GM23248 (cell line): Measurements from ENCODE around the gene MRPS5. TPM values are rescaled to one million over a fixed set of nuclear protein-coding genes. Genes with fewer than 3 reads are reported as not detected.

Experiments used
- DNase-seq: peaks from one replicate; pipeline ENCODE4 v3.0.0-alpha.2; 2015
- H2AFZ ChIP-seq: fragments of 200-600 bp; sonication (generic); 2 replicates; pipeline ENCODE4 v1.6.1; 2016; ENCODE audit warnings: antibody characterized with exemption
- H3F3A ChIP-seq: fragments of 200-600 bp; sonication (generic); 2 replicates; pipeline ENCODE4 v1.6.1; 2016; ENCODE audit warnings: mild to moderate bottlenecking, antibody characterized with exemption, mixed run types; ENCODE audit not compliant: insufficient read depth
- H3K27ac ChIP-seq: fragments of 200-600 bp; sonication (generic); 2 replicates; pipeline ENCODE4 v1.5.1; 2016; ENCODE audit warnings: mild to moderate bottlenecking
- H3K27me3 ChIP-seq: fragments of 200-600 bp; sonication (generic); replicated peaks from 2 replicates; pipeline ENCODE4 v1.6.1; 2016; ENCODE audit warnings: mild to moderate bottlenecking; ENCODE audit not compliant: insufficient read depth
- H3K36me3 ChIP-seq: fragments of 200-600 bp; sonication (generic); 2 replicates; pipeline ENCODE4 v1.6.1; 2016; ENCODE audit warnings: low read depth, mild to moderate bottlenecking
- H3K4me1 ChIP-seq: fragments of 200-600 bp; sonication (generic); 2 replicates; pipeline ENCODE4 v1.6.1; 2016; ENCODE audit warnings: mild to moderate bottlenecking; ENCODE audit not compliant: insufficient read depth
- H3K4me2 ChIP-seq: fragments of 200-600 bp; sonication (generic); one replicate; pipeline ENCODE4 v1.6.1; 2016; ENCODE audit warnings: mild to moderate bottlenecking; ENCODE audit not compliant: unreplicated experiment
- H3K4me3 ChIP-seq: fragments of 200-600 bp; sonication (generic); 2 replicates; pipeline ENCODE4 v1.5.1; 2016; ENCODE audit warnings: mild to moderate bottlenecking
- H3K79me2 ChIP-seq: fragments of 200-600 bp; sonication (generic); 2 replicates; pipeline ENCODE4 v1.6.1; 2016; ENCODE audit warnings: mild to moderate bottlenecking; ENCODE audit not compliant: insufficient read depth
- H3K9ac ChIP-seq: fragments of 200-600 bp; sonication (generic); 2 replicates; pipeline ENCODE4 v1.6.1; 2016; ENCODE audit warnings: mild to moderate bottlenecking
- H3K9me2 ChIP-seq: fragments of 200-600 bp; sonication (generic); 2 replicates; pipeline ENCODE4 v1.6.1; 2016; ENCODE audit warnings: mixed run types, mild to moderate bottlenecking, moderate library complexity; ENCODE audit not compliant: insufficient read depth
- H3K9me3 ChIP-seq: fragments of 200-600 bp; sonication (generic); one replicate; pipeline ENCODE4 v1.6.1; 2017; ENCODE audit warnings: low read depth
- H4K20me1 ChIP-seq: fragments of 200-600 bp; sonication (generic); 2 replicates; pipeline ENCODE4 v1.6.0; 2016; ENCODE audit not compliant: insufficient read depth
- EZH2 ChIP-seq: fragments of 200-600 bp; sonication (generic); IDR thresholded peaks from 2 replicates; pipeline ENCODE4 v1.6.1; 2018; ENCODE audit warnings: antibody characterized with exemption, mild to moderate bottlenecking; ENCODE audit not compliant: insufficient read depth, poor library complexity, severe bottlenecking
- EZH2phosphoT487 ChIP-seq: fragments of 200-600 bp; sonication (generic); IDR thresholded peaks from 2 replicates; pipeline ENCODE4 v1.6.1; 2018; ENCODE audit warnings: antibody characterized with exemption, moderate library complexity, mild to moderate bottlenecking, low read depth; ENCODE audit not compliant: insufficient read depth
- WGBS, 2 experiments: methylation state at CpG; one replicate each; pipeline ENCODE4 v1.1.6; 2015 to 2017; ENCODE audit warnings: low lambda C conversion rate in 2 of 2, low coverage in 1 of 2; ENCODE audit errors: missing lambda C conversion rate in 2 of 2; 5-methylcytosine and 5-hydroxymethylcytosine counted together
- in situ Hi-C: fragments of 300-500 bp; cut with MboI; formaldehyde crosslinking; loops from 2 replicates; pipeline ENCODE4 v1.15.0; 2020
- polyA plus RNA-seq: library from polyadenylated mRNA; unstranded; fragments of >200 nt; fragmentation: Nextera tagmentation; extraction: Ambion mirVana; gene quantifications from 2 replicates; pipeline ENCODE4 v1.2.1, GENCODE V29; 2016
- total RNA-seq: library from RNA; depleted of rRNA; stranded (reverse); fragments of >200 nt; shearing (Covaris generic); gene quantifications from 2 replicates; pipeline ENCODE4 v1.2.3, GENCODE V29; 2014

Gene MRPS5
- total and polyA plus RNA-seq, 2 experiments from 2014 or later = 34.3 to 38.4 TPM

- Histone ChIP-seq H3K9me2 (no peaks in the 10 kb centered on the region), H2AFZ (no peak overlapping the region), H3K4me2 (no peak overlapping the region), H3K4me3 (no peak overlapping the region), H3F3A (no peaks in the 10 kb centered on the region), H3K36me3 (no peaks in the 10 kb centered on the region), H4K20me1 (no peaks in the 10 kb centered on the region), H3K9ac (no peak overlapping the region), H3K79me2 (no peaks in the 10 kb centered on the region), H3K27ac (no peak overlapping the region), H3K4me1 (no peaks in the 10 kb centered on the region), H3K9me3 (no peaks in the 10 kb centered on the region), H3K27me3 (peaks cover 33% of the 10 kb centered on the region)
- no peak for TF ChIP-seq EZH2
- no peak for TF ChIP-seq EZH2phosphoT487
- 20 to 24% methylated on average over 2 of the region's 2 CpGs for WGBS, 2 experiments
- no peak for DNase-seq
- in situ Hi-C loops = no loop called here
These were observed 53.4 kb downstream of the MRPS5 start for GRCh38 chr2:95068256-95068655.

GRCh38 chr2:95063086-95063958 is 58.3 kb downstream of the MRPS5 start:
- no peaks in the 10 kb centered on the region for H3K36me3 ChIP-seq
- no peaks in the 10 kb centered on the region for H3K9me3 ChIP-seq
- H4K20me1 ChIP-seq = no peaks in the 10 kb centered on the region
- H3K79me2 ChIP-seq = no peaks in the 10 kb centered on the region
- no peaks in the 10 kb centered on the region for H3K4me1 ChIP-seq
- no peaks in the 10 kb centered on the region for H3K9me2 ChIP-seq
- TF ChIP-seq EZH2phosphoT487 (no peak), EZH2 (no peak)
- H3K4me3 ChIP-seq = no peak overlapping the region
- in situ Hi-C loops = no loop called here
- WGBS, 2 experiments = 35 to 37% methylated on average over 12 of the region's 12 CpGs
- no peaks in the 10 kb centered on the region for H3F3A ChIP-seq
- DNase-seq = no peak
- H3K9ac ChIP-seq = no peak overlapping the region
- H3K27ac ChIP-seq = no peak overlapping the region
- H3K27me3 ChIP-seq = peaks cover 53% of the 10 kb centered on the region
- no peak overlapping the region for H3K4me2 ChIP-seq
- no peak overlapping the region for H2AFZ ChIP-seq

GRCh38 chr2:95062242-95063085 is 59.1 kb downstream of the MRPS5 start:
- no peak overlapping the region for H3K4me3 ChIP-seq
- no peaks in the 10 kb centered on the region for H3K9me2 ChIP-seq
- in situ Hi-C loops = no loop called here
- H3F3A ChIP-seq = no peaks in the 10 kb centered on the region
- no peak for TF ChIP-seq EZH2
- TF ChIP-seq EZH2phosphoT487 = no peak
- peaks cover 59% of the 10 kb centered on the region for H3K27me3 ChIP-seq
- H3K4me1 ChIP-seq = no peaks in the 10 kb centered on the region
- H3K27ac ChIP-seq = no peak overlapping the region
- H3K79me2 ChIP-seq = no peaks in the 10 kb centered on the region
- no peak overlapping the region for H3K9ac ChIP-seq
- H2AFZ ChIP-seq = no peak overlapping the region
- H3K4me2 ChIP-seq = no peak overlapping the region
- H4K20me1 ChIP-seq = no peaks in the 10 kb centered on the region
- no peak for DNase-seq
- no peaks in the 10 kb centered on the region for H3K9me3 ChIP-seq
- WGBS, 2 experiments = 40 to 41% methylated on average over 11 of the region's 11 CpGs
- H3K36me3 ChIP-seq = no peaks in the 10 kb centered on the region

- Histone ChIP-seq H3K36me3 (no peaks in the 10 kb centered on the region), H3K27me3 (peaks cover 59% of the 10 kb centered on the region), H4K20me1 (no peaks in the 10 kb centered on the region), H3K9ac (no peak overlapping the region), H2AFZ (no peak overlapping the region), H3K27ac (no peak overlapping the region), H3K4me1 (0 out of 2 replicates have a peak, but pooled peaks cover 2% of the 10 kb centered on the region), H3K4me2 (no peak overlapping the region), H3K9me3 (no peaks in the 10 kb centered on the region), H3K9me2 (no peaks in the 10 kb centered on the region), H3F3A (no peaks in the 10 kb centered on the region), H3K4me3 (no peak overlapping the region), H3K79me2 (no peaks in the 10 kb centered on the region)
- TF ChIP-seq EZH2 (no peak), EZH2phosphoT487 (no peak)
- in situ Hi-C loops = no loop called here
- DNase-seq = no peak
- 25 to 27% methylated on average over 11 of the region's 11 CpGs for WGBS, 2 experiments
These were observed 59.9 kb downstream of the MRPS5 start for GRCh38 chr2:95061601-95062183.
